GM18870 (cell line): ENCODE measurements around the gene ARHGEF40.

ENCODE experiments used
- ATAC-seq: cut with Tn5 transposase; IDR thresholded peaks from one replicate; pipeline ENCODE4 v1.9.1; 2021; ENCODE audit warnings: moderate library complexity; ENCODE audit not compliant: unreplicated experiment

The ARHGEF40 gene

GRCh38 chr14:21058903-21059302 is 11.2 kb upstream of the ARHGEF40 start:
- ATAC-seq, result no peak

GRCh38 chr14:21059842-21060613 is 10.1 kb upstream of the ARHGEF40 start:
- no peak for ATAC-seq

- ATAC-seq, result no peak
These were observed 9.3 kb upstream of the ARHGEF40 start for GRCh38 chr14:21060614-21061346.

GRCh38 chr14:21061347-21061668 is 8.8 kb upstream of the ARHGEF40 start:
- ATAC-seq, result no peak

GRCh38 chr14:21063479-21063878 is 6.6 kb upstream of the ARHGEF40 start:
- ATAC-seq, result no peak

GRCh38 chr14:21066882-21067502 is 3.1 kb upstream of the ARHGEF40 start:
- no peak for ATAC-seq

- ATAC-seq, result peak; percentile 33
These were observed 1.4 kb upstream of the ARHGEF40 start for GRCh38 chr14:21068521-21069387.

GRCh38 chr14:21069388-21070082 is 569 bp upstream of the ARHGEF40 start:
- no peak for ATAC-seq

- ATAC-seq, result peak; percentile 4
These were observed 613 bp downstream of the ARHGEF40 start for GRCh38 chr14:21070610-21071224.

- peak; percentile 75 for ATAC-seq
These were observed 1.3 kb downstream of the ARHGEF40 start for GRCh38 chr14:21071225-21072030.

GRCh38 chr14:21072031-21072473 is 1.9 kb downstream of the ARHGEF40 start:
- ATAC-seq, result no peak

GRCh38 chr14:21072781-21073339 is 2.8 kb downstream of the ARHGEF40 start:
- no peak for ATAC-seq

GRCh38 chr14:21073921-21074320 is 3.8 kb downstream of the ARHGEF40 start:
- ATAC-seq, result no peak

GRCh38 chr14:21074398-21075272 is 4.5 kb downstream of the ARHGEF40 start:
- no peak for ATAC-seq

- ATAC-seq, result no peak
These were observed 5.8 kb downstream of the ARHGEF40 start for GRCh38 chr14:21075719-21076437.

- ATAC-seq, result no peak
These were observed 7.6 kb downstream of the ARHGEF40 start for GRCh38 chr14:21077672-21078071.

GRCh38 chr14:21078287-21078686 is 8.2 kb downstream of the ARHGEF40 start:
- no peak for ATAC-seq
